H1 (cell line): ENCODE data around the gene SLC8A3. TPM values are rescaled to one million over a fixed set of nuclear protein-coding genes. Genes with fewer than 3 reads are reported as not detected.

Source experiments
- KDM4A ChIP-seq: IDR thresholded peaks from one replicate; pipeline ENCODE4 v1.7.1; 2012; ENCODE audit warnings: low read depth, mild to moderate bottlenecking, moderate library complexity, low read length, inconsistent platforms; ENCODE audit not compliant: severe bottlenecking
- NRF1 ChIP-seq: IDR thresholded peaks from 2 replicates; pipeline ENCODE4 v1.6.1; 2011; ENCODE audit warnings: mild to moderate bottlenecking, low read depth, low read length, improper control_type of control experiment
- polyA plus RNA-seq, 7 experiments: library from polyadenylated mRNA; depleted of rRNA in 3 of 7; stranded (reverse) in 5 of 7; unstranded in 2 of 7; fragments of >200 nt in 5 of 7; fragments of 200-250 nt in 2 of 7; gene quantifications; 1 replicate in 5 of 7; 2 replicates in 1 of 7; 4 replicates in 1 of 7; pipeline versions ENCODE4 v1.2.1 to v1.2.3, GENCODE V29; 2011 to 2013; ENCODE audit warnings: missing spikeins in 2 of 7, mixed read lengths in 2 of 7
- total RNA-seq: library from RNA; stranded (reverse); fragmentation: NEBNext Ultra II Directional; extraction: Animal tissue kit (Norgen Biotek cat#: 25700); gene quantifications from 2 replicates; pipeline ENCODE4 v1.2.1, GENCODE V29; 2021
- TF ChIP-seq, protein P1 (sequence below), 3 experiments: IDR thresholded peaks; 1 replicate in 2 of 3; 2 replicates in 1 of 3; pipeline versions ENCODE4 v1.5.1 to v1.6.1; 2011; ENCODE audit warnings: low read length in 3 of 3, mild to moderate bottlenecking in 3 of 3, inconsistent platforms in 2 of 3, low read depth in 1 of 3, moderate library complexity in 1 of 3; ENCODE audit not compliant: insufficient read depth in 1 of 3; ENCODE audit errors: control extremely low read depth in 1 of 3

Gene SLC8A3
- total and polyA plus RNA-seq, 2 of the 8 experiments (the other 6 are each of a cell fraction or from before 2014, with no cell fraction given): 0.38 to 1.1 TPM

- TF ChIP-seq, protein P1, sequence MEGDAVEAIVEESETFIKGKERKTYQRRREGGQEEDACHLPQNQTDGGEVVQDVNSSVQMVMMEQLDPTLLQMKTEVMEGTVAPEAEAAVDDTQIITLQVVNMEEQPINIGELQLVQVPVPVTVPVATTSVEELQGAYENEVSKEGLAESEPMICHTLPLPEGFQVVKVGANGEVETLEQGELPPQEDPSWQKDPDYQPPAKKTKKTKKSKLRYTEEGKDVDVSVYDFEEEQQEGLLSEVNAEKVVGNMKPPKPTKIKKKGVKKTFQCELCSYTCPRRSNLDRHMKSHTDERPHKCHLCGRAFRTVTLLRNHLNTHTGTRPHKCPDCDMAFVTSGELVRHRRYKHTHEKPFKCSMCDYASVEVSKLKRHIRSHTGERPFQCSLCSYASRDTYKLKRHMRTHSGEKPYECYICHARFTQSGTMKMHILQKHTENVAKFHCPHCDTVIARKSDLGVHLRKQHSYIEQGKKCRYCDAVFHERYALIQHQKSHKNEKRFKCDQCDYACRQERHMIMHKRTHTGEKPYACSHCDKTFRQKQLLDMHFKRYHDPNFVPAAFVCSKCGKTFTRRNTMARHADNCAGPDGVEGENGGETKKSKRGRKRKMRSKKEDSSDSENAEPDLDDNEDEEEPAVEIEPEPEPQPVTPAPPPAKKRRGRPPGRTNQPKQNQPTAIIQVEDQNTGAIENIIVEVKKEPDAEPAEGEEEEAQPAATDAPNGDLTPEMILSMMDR (IDR thresholded peaks at IDR 0.05; ENCODE audit: control extremely low read depth in 1 of 3, insufficient read depth in 1 of 3, low read depth in 1 of 3, low read length in 3 of 3): no peak
- no peak for TF ChIP-seq KDM4A
- TF ChIP-seq NRF1: no peak
These were observed 190.9 kb downstream of the SLC8A3 start (continued) for GRCh38 chr14:69997849-69998248.
